H1 (cell line): ENCODE data around the gene DHRS3. TPM values are rescaled to one million over a fixed set of nuclear protein-coding genes. Genes with fewer than 3 reads are reported as not detected.
A peak's percentile ranks its signal among the peaks of the same experiment; 100 is the strongest.

Experiments used
- CTCF ChIA-PET: fragments of 300-600 bp; sonication (Branson Sonifier 250); formaldehyde crosslinking; loops from one replicate; lab custom pipeline; 2021; ENCODE audit not compliant: partially characterized antibody; lab: Charles Lee
- POLR2A ChIA-PET: fragments of 300-600 bp; sonication (Branson Sonifier 250); formaldehyde crosslinking; loops from one replicate; lab custom pipeline; 2021; ENCODE audit warnings: inconsistent platforms; ENCODE audit not compliant: partially characterized antibody; lab: Charles Lee
- DNase-seq, 2 experiments: peaks; one replicate each; pipeline versions ENCODE4 v3.0.0 to v3.0.0-alpha.2; 2010 to 2022; ENCODE audit warnings: low spot score in 2 of 2, low read depth in 1 of 2, mixed read lengths in 1 of 2
- FAIRE-seq: peaks from 2 replicates; lab custom pipeline; 2011; peaks lifted over from hg19 to GRCh38; lab: Jason Lieb, UNC
- H2AFZ ChIP-seq: 2 replicates; pipeline ENCODE4 v1.8.1; 2012; ENCODE audit warnings: low read length, inconsistent platforms
- H2AK5ac ChIP-seq: 2 replicates; pipeline ENCODE4 v1.6.1; 2013; ENCODE audit warnings: low read depth, low read length
- H2BK120ac ChIP-seq: replicated peaks from 2 replicates; pipeline ENCODE3; 2013; ENCODE audit warnings: low read depth, low read length, inconsistent platforms
- H2BK12ac ChIP-seq: 2 replicates; pipeline ENCODE4 v1.6.1; 2013; ENCODE audit warnings: low read depth, low read length
- H2BK15ac ChIP-seq: 2 replicates; pipeline ENCODE4 v1.6.1; 2013; ENCODE audit warnings: low read length
- H2BK20ac ChIP-seq: 2 replicates; pipeline ENCODE4 v1.6.1; 2013; ENCODE audit warnings: low read length
- H2BK5ac ChIP-seq: 2 replicates; pipeline ENCODE4 v1.6.1; 2013; ENCODE audit warnings: low read depth, low read length
- H3K14ac ChIP-seq: 2 replicates; pipeline ENCODE4 v1.6.1; 2013; ENCODE audit warnings: inconsistent platforms; ENCODE audit not compliant: insufficient read length
- H3K18ac ChIP-seq: 2 replicates; pipeline ENCODE4 v1.6.1; 2013; ENCODE audit warnings: low read length; ENCODE audit errors: extremely low read depth
- H3K23ac ChIP-seq: 2 replicates; pipeline ENCODE4 v1.6.1; 2013; ENCODE audit warnings: inconsistent platforms; ENCODE audit not compliant: insufficient read length
- H3K23me2 ChIP-seq: 2 replicates; pipeline ENCODE4 v1.6.1; 2013; ENCODE audit warnings: low read depth, low read length
- H3K27ac ChIP-seq: 2 replicates; pipeline ENCODE4 v1.6.1; 2011; ENCODE audit warnings: low read depth, low read length, inconsistent platforms
- H3K27me3 ChIP-seq, 4 experiments: replicated peaks in 1 of 4; 1 replicate in 1 of 4; 2 replicates in 3 of 4; pipeline versions ENCODE4 v1.6.1 to v1.8.1; 2011 to 2013; ENCODE audit warnings: low read length in 3 of 4, mild to moderate bottlenecking in 3 of 4, inconsistent platforms in 2 of 4, mixed read lengths in 2 of 4, moderate library complexity in 1 of 4; ENCODE audit not compliant: control insufficient read depth in 3 of 4, insufficient read depth in 3 of 4; ENCODE audit errors: extremely low read depth in 1 of 4
- H3K36me3 ChIP-seq, 4 experiments: 2 replicates each; pipeline versions ENCODE4 v1.6.1 to v1.8.1; 2011 to 2013; ENCODE audit warnings: mild to moderate bottlenecking in 4 of 4, low read length in 3 of 4, moderate library complexity in 2 of 4, control low read depth in 1 of 4, inconsistent platforms in 1 of 4; ENCODE audit not compliant: insufficient read depth in 4 of 4, control insufficient read depth in 2 of 4
- H3K4ac ChIP-seq: replicated peaks from 2 replicates; pipeline ENCODE3; 2013; ENCODE audit warnings: low read length, low read depth, mixed read lengths, inconsistent platforms; ENCODE audit not compliant: insufficient read length
- H3K4me1 ChIP-seq, 4 experiments: replicated peaks in 1 of 4; 1 replicate in 1 of 4; 2 replicates in 3 of 4; pipeline versions ENCODE4 v1.6.1 to v1.8.1; 2011 to 2013; ENCODE audit warnings: low read length in 3 of 4, inconsistent platforms in 2 of 4, mixed read lengths in 1 of 4; ENCODE audit not compliant: insufficient read depth in 4 of 4, control insufficient read depth in 3 of 4
- H3K4me2 ChIP-seq, 2 experiments: 2 replicates each; pipeline versions ENCODE4 v1.6.1 to v1.8.1; 2011 to 2013; ENCODE audit warnings: low read depth in 2 of 2, low read length in 2 of 2, control low read depth in 1 of 2, inconsistent platforms in 1 of 2, mild to moderate bottlenecking in 1 of 2; ENCODE audit not compliant: insufficient read depth in 1 of 2
- H3K4me3 ChIP-seq, 4 experiments: fragments of 200-600, 300-600 bp in 1 of 4; sonication (generic), shearing (Covaris generic), sonication (Bioruptor Twin) in 1 of 4; 2 replicates each; pipeline versions ENCODE4 v1.5.1 to v1.8.1; 2011 to 2016; ENCODE audit warnings: low read length in 4 of 4, low read depth in 3 of 4, control low read depth in 2 of 4, inconsistent platforms in 2 of 4, mild to moderate bottlenecking in 2 of 4, mixed read lengths in 1 of 4, moderate library complexity in 1 of 4; ENCODE audit not compliant: insufficient read depth in 2 of 4; ENCODE audit errors: extremely low read depth in 1 of 4
- H3K56ac ChIP-seq: replicated peaks from 2 replicates; pipeline ENCODE3; 2013; ENCODE audit warnings: low read depth, mild to moderate bottlenecking, mixed read lengths, low read length, inconsistent platforms; ENCODE audit not compliant: insufficient read length
- H3K79me1 ChIP-seq: 2 replicates; pipeline ENCODE4 v1.6.1; 2013; ENCODE audit warnings: low read depth, low read length, control low read depth
- H3K79me2 ChIP-seq, 2 experiments: 2 replicates each; pipeline versions ENCODE4 v1.6.1 to v1.8.1; 2012 to 2013; ENCODE audit warnings: low read length in 2 of 2, mild to moderate bottlenecking in 2 of 2, inconsistent platforms in 1 of 2; ENCODE audit not compliant: insufficient read depth in 2 of 2, control insufficient read depth in 1 of 2
- H3K9ac ChIP-seq, 4 experiments: replicated peaks in 1 of 4; 1 replicate in 1 of 4; 2 replicates in 3 of 4; pipeline versions ENCODE4 v1.6.1 to v1.8.1; 2011 to 2013; ENCODE audit warnings: low read depth in 3 of 4, low read length in 3 of 4, control low read depth in 2 of 4, mild to moderate bottlenecking in 2 of 4, moderate library complexity in 2 of 4, inconsistent platforms in 1 of 4; ENCODE audit errors: extremely low read depth in 1 of 4
- H3K9me3 ChIP-seq, 2 experiments: 2 replicates each; pipeline versions ENCODE4 v1.6.1 to v1.8.1; 2012 to 2013; ENCODE audit warnings: mild to moderate bottlenecking in 2 of 2, moderate library complexity in 2 of 2, control low read depth in 1 of 2, inconsistent platforms in 1 of 2, low read depth in 1 of 2, low read length in 1 of 2, mixed read lengths in 1 of 2; ENCODE audit not compliant: insufficient read depth in 2 of 2
- H4K20me1 ChIP-seq, 2 experiments: replicated peaks in 1 of 2; 2 replicates each; pipeline versions ENCODE3 to v1.8.1; 2011 to 2013; ENCODE audit warnings: inconsistent platforms in 2 of 2, low read length in 2 of 2, mild to moderate bottlenecking in 1 of 2; ENCODE audit not compliant: insufficient read depth in 2 of 2, control insufficient read depth in 1 of 2
- H4K5ac ChIP-seq: 2 replicates; pipeline ENCODE4 v1.6.1; 2013; ENCODE audit warnings: low read length, low read depth, mixed read lengths, inconsistent platforms; ENCODE audit not compliant: insufficient read length
- H4K8ac ChIP-seq: 2 replicates; pipeline ENCODE4 v1.8.0; 2013; ENCODE audit warnings: mild to moderate bottlenecking, moderate library complexity, low read length, inconsistent platforms; ENCODE audit not compliant: insufficient read depth; ENCODE audit errors: extremely low read depth
- H4K91ac ChIP-seq: replicated peaks from 2 replicates; pipeline ENCODE3; 2013; ENCODE audit warnings: low read length, mixed read lengths, inconsistent platforms; ENCODE audit not compliant: insufficient read length
- BCL11A ChIP-seq, 2 experiments: IDR thresholded peaks; one replicate each; pipeline ENCODE4 v1.6.1; 2011; ENCODE audit warnings: low read depth in 2 of 2, low read length in 2 of 2, mild to moderate bottlenecking in 2 of 2
- CEBPB ChIP-seq: IDR thresholded peaks from 2 replicates; pipeline ENCODE4 v1.6.1; 2012; ENCODE audit warnings: low read depth, low read length
- GABPA ChIP-seq: IDR thresholded peaks from 2 replicates; pipeline ENCODE4 v1.6.1; 2011; ENCODE audit warnings: mild to moderate bottlenecking, low read length, moderate library complexity, borderline replicate concordance; ENCODE audit not compliant: insufficient read depth
- HDAC2 ChIP-seq, 2 experiments: fragments of 300-600 bp in 1 of 2; sonication (generic) in 1 of 2; IDR thresholded peaks; 2 replicates each; pipeline ENCODE4 v1.6.1; 2011 to 2012; ENCODE audit warnings: low read depth in 2 of 2, low read length in 2 of 2, mild to moderate bottlenecking in 2 of 2, moderate library complexity in 2 of 2, borderline replicate concordance in 1 of 2, inconsistent platforms in 1 of 2
- KDM1A ChIP-seq: fragments of 200-600, 300-600 bp; sonication (generic); IDR thresholded peaks from 2 replicates; pipeline ENCODE4 v1.7.1; 2016; ENCODE audit warnings: mild to moderate bottlenecking, low read length, borderline replicate concordance
- RBBP5 ChIP-seq: IDR thresholded peaks from 2 replicates; pipeline ENCODE4 v1.7.1; 2012; ENCODE audit warnings: low read depth, mild to moderate bottlenecking, inconsistent platforms, low read length, moderate library complexity, borderline replicate concordance
- SP4 ChIP-seq: IDR thresholded peaks from 2 replicates; pipeline ENCODE4 v1.6.1; 2012; ENCODE audit warnings: low read length, inconsistent platforms
- TAF1 ChIP-seq: IDR thresholded peaks from 2 replicates; pipeline ENCODE4 v1.6.1; 2011; ENCODE audit warnings: mild to moderate bottlenecking, low read depth, low read length
- ZNF274 ChIP-seq: IDR thresholded peaks from 2 replicates; pipeline ENCODE4 v1.7.0; 2012; ENCODE audit warnings: low read length, borderline replicate concordance; ENCODE audit errors: extremely low read depth
- WGBS, 2 experiments: shearing (Covaris generic) in 1 of 2; methylation state at CpG; one replicate each; pipeline versions ENCODE4 v1.1.6 to v1.1.7; 2013 to 2015; ENCODE audit warnings: low lambda C conversion rate in 2 of 2, mixed read lengths in 2 of 2, inconsistent platforms in 1 of 2, low coverage in 1 of 2, missing lambda C conversion rate in 1 of 2; ENCODE audit not compliant: insufficient replicate concordance in 2 of 2, insufficient coverage in 1 of 2, insufficient read length in 1 of 2; ENCODE audit errors: extremely low coverage in 1 of 2, missing lambda C conversion rate in 1 of 2; 5-methylcytosine and 5-hydroxymethylcytosine counted together
- polyA plus RNA-seq, 7 experiments: library from polyadenylated mRNA; depleted of rRNA in 3 of 7; stranded (reverse) in 5 of 7; unstranded in 2 of 7; fragments of >200 nt in 5 of 7; fragments of 200-250 nt in 2 of 7; gene quantifications; 1 replicate in 5 of 7; 2 replicates in 1 of 7; 4 replicates in 1 of 7; pipeline versions ENCODE4 v1.2.1 to v1.2.3, GENCODE V29; 2011 to 2013; ENCODE audit warnings: missing spikeins in 2 of 7, mixed read lengths in 2 of 7
- total RNA-seq: library from RNA; stranded (reverse); fragmentation: NEBNext Ultra II Directional; extraction: Animal tissue kit (Norgen Biotek cat#: 25700); gene quantifications from 2 replicates; pipeline ENCODE4 v1.2.1, GENCODE V29; 2021

Gene DHRS3
- total and polyA plus RNA-seq, 2 of the 8 experiments (the other 6 are each of a cell fraction or from before 2014, with no cell fraction given) = 32.5 to 36.4 TPM

GRCh38 chr1:12539705-12540579 lies 78.1 kb downstream of the DHRS3 start:
- Histone ChIP-seq H3K79me2 (no peaks in the 10 kb centered on the region), H2BK5ac (peak overlapping the region; percentile 54; the same call in 1 of the 2 replicates), H2BK120ac (no peak overlapping the region), H2BK15ac (no peak overlapping the region; the same call in 1 of the 2 replicates), H3K9ac (no peak overlapping the region), H2BK12ac (peak overlapping the region; percentile 87; the same call in 1 of the 2 replicates), H2AFZ (no peak overlapping the region; the same call in 1 of the 2 replicates), H3K4ac (no peak overlapping the region), H4K91ac (no peak overlapping the region), H3K79me1 (no peaks in the 10 kb centered on the region), H4K8ac (peak overlapping the region; percentile 79), H2BK20ac (no peak overlapping the region), H3K23me2 (peaks cover 4% of the 10 kb centered on the region; the same call in 1 of the 2 replicates), H3K14ac (no peak overlapping the region), H2AK5ac (no peak overlapping the region), H3K18ac (no peak overlapping the region; the same call in 1 of the 2 replicates), H4K5ac (no peak overlapping the region), H3K23ac (no peak overlapping the region), H3K27me3 (peaks cover 0 to 5% (median 0%) of the 10 kb centered on the region in 4 experiments; a peak in 1 of 7 replicates), H3K27ac (no peak overlapping the region), H3K56ac (no peak overlapping the region), H3K9me3 (no peaks in the 10 kb centered on the region), H3K4me3 (peak overlapping the region in 3 of 4 experiments; percentile 25 to 50 (median 38); a peak in 5 of 8 replicates), H3K36me3 (no peaks in the 10 kb centered on the region), H3K4me1 (peaks cover 0 to 15% (median 9%) of the 10 kb centered on the region in 4 experiments; a peak in 6 of 7 replicates), H4K20me1 (no peaks in the 10 kb centered on the region), H3K4me2 (peak overlapping the region; percentile 43 to 63; a peak in 3 of 4 replicates)
- ChIA-PET POLR2A (interaction anchor here (0.9 to 2.1 kb wide), 6 partner anchors 11 to 163 kb away, joined by 3 to 9 read pairs (median 3); partner anchors contain the start of gene DHRS3), CTCF (interaction anchor here (0.7 to 1.3 kb wide), 4 partner anchors 24 to 220 kb away, joined by 3 to 4 read pairs (median 3); no protein-coding TSS in a partner anchor)
- FAIRE-seq = no peak
- WGBS, 2 experiments = 24% methylated on average over 23 of the region's 34 CpGs; no CpG with 5 or more reads in 1 of the 2 experiments
- DNase-seq = peak in 1 of 2 experiments; percentile 74
- TF ChIP-seq BCL11A (IDR thresholded peaks at IDR 0.05; ENCODE audit: low read depth in 2 of 2, low read length in 2 of 2) (no peak), CEBPB (peak; percentile 84), SP4 (no peak), GABPA (0 out of 2 replicates have a peak, but pooled peaks have one; percentile 11), HDAC2 (IDR thresholded peaks at IDR 0.05; ENCODE audit: borderline replicate concordance in 1 of 2, low read depth in 2 of 2, low read length in 2 of 2) (0 out of 4 replicates have a peak, but pooled peaks of 1 of the 2 experiments have one; percentile 18), KDM1A (peak; percentile 91), ZNF274 (no peak), RBBP5 (peak; percentile 45; the same call in 1 of the 2 replicates), TAF1 (no peak)
